IPS DF 19.7 (cell line): ENCODE results near the gene PTN.
"Not testable (repeated sequence)": the region's sequence is repeated elsewhere in the genome, so short reads cannot be mapped to it uniquely, and the experiment has no call there.

ENCODE experiments used
- DNase-seq: peaks from one replicate; pipeline ENCODE4 v3.0.0-alpha.2; 2013; ENCODE audit warnings: low read depth, low spot score

PTN gene

DNA sequence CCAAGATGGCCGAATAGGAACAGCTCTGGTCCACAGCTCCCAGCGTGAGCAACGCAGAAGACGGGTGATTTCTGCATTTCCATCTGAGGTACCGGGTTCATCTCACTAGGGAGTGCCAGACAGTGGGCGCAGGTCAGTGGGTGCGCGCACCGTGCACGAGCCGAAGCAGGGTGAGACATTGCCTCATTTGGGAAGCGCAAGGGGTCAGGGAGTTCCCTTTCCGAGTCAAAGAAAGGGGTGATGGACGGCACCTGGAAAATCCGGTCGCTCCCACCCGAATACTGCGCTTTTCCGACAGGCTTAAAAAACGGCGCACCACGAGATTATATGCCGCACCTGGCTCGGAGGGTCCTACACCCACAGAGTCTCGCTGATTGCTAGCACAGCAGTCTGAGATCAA lies 161.9 kb downstream of the PTN start:
- DNase-seq = not testable (repeated sequence)
